K562 (cell line): ENCODE measurements around the gene CLIC3. TPM values are rescaled to one million over a fixed set of nuclear protein-coding genes. Genes with fewer than 3 reads are reported as not detected.

Experiments
- ATAC-seq: fragments of 200-7000 bp; cut with Tn5 transposase; 3 replicates; pipeline ENCODE4 v1.9.1; 2020; ENCODE audit warnings: moderate library complexity
- BruUV-seq: library from RNA; stranded (reverse); fragments of 400-500 nt; replicated peaks from 2 replicates; lab custom pipeline; 2021; lab: Mats Ljungman, UMichigan
- CTCF ChIA-PET: fragments of 300-600 bp; formaldehyde crosslinking; extraction: SDS; loops from one replicate; lab custom pipeline; 2021; ENCODE audit warnings: low intra/inter-chr PET ratio; lab: Yijun Ruan, JAX
- POLR2A ChIA-PET: fragments of 300-600, 350-650 bp; sonication (Branson Sonifier 250); formaldehyde crosslinking; extraction: SDS; loops from one replicate; lab custom pipeline; 2021; ENCODE audit warnings: antibody characterized with exemption, inconsistent platforms; lab: Yijun Ruan, JAX
- DNase-seq, 4 experiments: peaks; one replicate each; pipeline versions ENCODE4 v3.0.0 to v3.0.0-alpha.2; 2011 to 2018; ENCODE audit warnings: low spot score in 3 of 4, mixed read lengths in 3 of 4; ENCODE audit errors: extremely low read depth in 1 of 4
- FAIRE-seq: peaks from 2 replicates; lab custom pipeline; 2011; peaks lifted over from hg19 to GRCh38; lab: Jason Lieb, UNC
- H2AFZ ChIP-seq: 2 replicates; pipeline ENCODE4 v1.6.0; 2011; ENCODE audit warnings: low read depth, low read length, control low read depth, inconsistent platforms
- H3K27ac ChIP-seq: fragments of 200-600 bp; 3 replicates; pipeline ENCODE4 v1.8.0; 2011; ENCODE audit warnings: low read depth, mild to moderate bottlenecking, control low read depth, inconsistent platforms, low read length, moderate library complexity, mixed read lengths; ENCODE audit errors: extremely low read depth
- H3K27me3 ChIP-seq, 2 experiments: fragments of 300-600 bp in 1 of 2; 2 replicates in 1 of 2; 3 replicates in 1 of 2; pipeline versions ENCODE4 v1.6.0 to v1.8.0; 2011; ENCODE audit warnings: inconsistent platforms in 2 of 2, low read length in 2 of 2, mild to moderate bottlenecking in 1 of 2, mixed read lengths in 1 of 2, moderate library complexity in 1 of 2; ENCODE audit not compliant: control insufficient read depth in 2 of 2, insufficient read depth in 2 of 2
- H3K36me3 ChIP-seq: fragments of 300-600 bp; 3 replicates; pipeline ENCODE4 v1.8.0; 2011; ENCODE audit warnings: mild to moderate bottlenecking, low read length, inconsistent platforms; ENCODE audit not compliant: control insufficient read depth, insufficient read depth
- H3K4me1 ChIP-seq, 2 experiments: fragments of 200-600 bp in 1 of 2; replicated peaks in 1 of 2; 2 replicates in 1 of 2; 3 replicates in 1 of 2; pipeline versions ENCODE4 v1.5.1 to v1.8.0; 2011; ENCODE audit warnings: inconsistent platforms in 2 of 2, low read length in 2 of 2, mild to moderate bottlenecking in 1 of 2, mixed read lengths in 1 of 2, moderate library complexity in 1 of 2; ENCODE audit not compliant: control insufficient read depth in 2 of 2, insufficient read depth in 2 of 2
- H3K4me2 ChIP-seq: 2 replicates; pipeline ENCODE4 v1.6.1; 2011; ENCODE audit warnings: low read length, control low read depth, inconsistent platforms, mixed read lengths; ENCODE audit not compliant: insufficient read depth
- H3K4me3 ChIP-seq: fragments of 200-600 bp; sonication (generic), shearing (Covaris generic); 2 replicates; pipeline ENCODE4 v1.5.1; 2016; ENCODE audit warnings: control low read depth, inconsistent platforms
- H3K79me2 ChIP-seq: fragments of 200-600 bp; 3 replicates; pipeline ENCODE4 v1.8.0; 2011; ENCODE audit warnings: low read length, inconsistent platforms; ENCODE audit not compliant: control insufficient read depth, insufficient read depth
- H3K9ac ChIP-seq, 2 experiments: 2 replicates each; pipeline versions ENCODE4 v1.6.0 to v1.6.1; 2011; ENCODE audit warnings: low read depth in 2 of 2, low read length in 2 of 2, control low read depth in 1 of 2, inconsistent platforms in 1 of 2, mild to moderate bottlenecking in 1 of 2, mixed read lengths in 1 of 2; ENCODE audit not compliant: insufficient read depth in 1 of 2
- H3K9me1 ChIP-seq: one replicate; pipeline ENCODE4 v1.6.0; 2011; ENCODE audit warnings: inconsistent platforms, mild to moderate bottlenecking, low read length, moderate library complexity; ENCODE audit not compliant: control insufficient read depth, insufficient read depth
- H3K9me3 ChIP-seq: replicated peaks from 2 replicates; pipeline ENCODE4 v1.5.1; 2011; ENCODE audit warnings: low read depth, low read length, inconsistent platforms; ENCODE audit not compliant: control insufficient read depth, insufficient read depth
- H4K20me1 ChIP-seq: replicated peaks from 2 replicates; pipeline ENCODE4 v1.6.1; 2011; ENCODE audit warnings: low read length, inconsistent platforms, mixed read lengths; ENCODE audit not compliant: control insufficient read depth, insufficient read depth
- CBFB ChIP-seq: sonication (generic); formaldehyde crosslinking; IDR thresholded peaks from 2 replicates; pipeline ENCODE4 v1.4.0; 2020; ENCODE audit warnings: mild to moderate bottlenecking, missing genetic modification reagents
- CEBPZ ChIP-seq: fragments of 150-350 bp; IDR thresholded peaks from 2 replicates; pipeline ENCODE4 v1.6.1; 2014; ENCODE audit warnings: low read depth, mild to moderate bottlenecking, low read length, borderline replicate concordance
- ELF2 ChIP-seq: fragments of 250-450 bp; sonication (Bioruptor Pico); IDR thresholded peaks from 2 replicates; pipeline ENCODE4 v1.5.0; 2021; ENCODE audit warnings: mild to moderate bottlenecking
- FIP1L1 ChIP-seq: fragments of 200-400 bp; formaldehyde crosslinking; IDR thresholded peaks from 2 replicates; pipeline ENCODE4 v1.6.1; 2018; ENCODE audit warnings: mild to moderate bottlenecking, low read depth, low read length; ENCODE audit not compliant: poor library complexity, severe bottlenecking
- HDAC6 ChIP-seq: IDR thresholded peaks from 2 replicates; pipeline ENCODE4 v1.6.1; 2012; ENCODE audit warnings: low read depth, mild to moderate bottlenecking, control low read depth, inconsistent platforms, low read length, moderate library complexity
- KLF1 ChIP-seq: fragments of 450-650 bp; IDR thresholded peaks from 2 replicates; pipeline ENCODE4 v1.6.1; 2016; ENCODE audit warnings: missing genetic modification characterization, missing compliant biosample characterization
- MCM2 ChIP-seq: fragments of 450-650 bp; IDR thresholded peaks from 2 replicates; pipeline ENCODE4 v1.6.1; 2017; ENCODE audit warnings: low read depth, mild to moderate bottlenecking
- NFYB ChIP-seq: IDR thresholded peaks from 2 replicates; pipeline ENCODE4 v1.6.1; 2011; ENCODE audit warnings: mild to moderate bottlenecking, moderate library complexity; ENCODE audit not compliant: insufficient read length; ENCODE audit errors: extremely low read depth
- RBBP5 ChIP-seq: fragments of 200-600 bp; sonication (generic); IDR thresholded peaks from 2 replicates; pipeline ENCODE4 v1.6.1; 2012; ENCODE audit warnings: borderline replicate concordance, mild to moderate bottlenecking, low read length, control low read depth, inconsistent platforms; ENCODE audit not compliant: insufficient read depth, poor library complexity, severe bottlenecking
- ZKSCAN1 ChIP-seq: fragments of 150-350 bp; IDR thresholded peaks from 2 replicates; pipeline ENCODE4 v1.6.1; 2016; ENCODE audit warnings: low read depth, low read length
- ZKSCAN8 ChIP-seq: fragments of 200-800 bp; sonication (Bioruptor generic); IDR thresholded peaks from 2 replicates; pipeline ENCODE4 v1.6.1; 2016; ENCODE audit warnings: missing genetic modification characterization, missing compliant biosample characterization
- ZNF224 ChIP-seq: sonication (generic); formaldehyde crosslinking; IDR thresholded peaks from 2 replicates; pipeline ENCODE4 v1.8.0; 2022; ENCODE audit warnings: mild to moderate bottlenecking, missing genetic modification reagents
- ZNF398 ChIP-seq: fragments of 250-450 bp; sonication (Bioruptor Pico); IDR thresholded peaks from 2 replicates; pipeline ENCODE4 v1.8.0; 2021; ENCODE audit warnings: moderate library complexity, mild to moderate bottlenecking, inconsistent platforms
- ZNF586 ChIP-seq: fragments of 450-650 bp; formaldehyde crosslinking; conservative IDR thresholded peaks from 2 replicates; pipeline ENCODE4 v1.4.0; 2020; ENCODE audit warnings: mild to moderate bottlenecking, moderate library complexity
- ZNF639 ChIP-seq, 2 experiments: fragments of 200-800 bp in 1 of 2; sonication (Bioruptor generic) in 1 of 2; sonication (generic) in 1 of 2; formaldehyde crosslinking in 1 of 2; IDR thresholded peaks in 1 of 2; conservative IDR thresholded peaks in 1 of 2; 2 replicates each; pipeline versions ENCODE4 v1.5.0 to v1.6.1; 2016 to 2020; ENCODE audit warnings: missing compliant biosample characterization in 1 of 2, missing genetic modification characterization in 1 of 2, missing genetic modification reagents in 1 of 2
- ZNF76 ChIP-seq: fragments of 250-450 bp; sonication (Bioruptor Pico); IDR thresholded peaks from 2 replicates; pipeline ENCODE4 v1.4.0; 2020; ENCODE audit warnings: mild to moderate bottlenecking, moderate library complexity, borderline replicate concordance
- WGBS: fragments of 100-300 bp; shearing (Covaris generic); methylation state at CpG from one replicate; pipeline ENCODE4 v1.1.6; 2016; ENCODE audit warnings: low coverage, mixed read lengths; ENCODE audit not compliant: insufficient coverage; ENCODE audit errors: missing lambda C conversion rate; 5-methylcytosine and 5-hydroxymethylcytosine counted together
- in situ Hi-C: fragments of 300-500 bp; cut with MboI; formaldehyde crosslinking; loops from 4 replicates; pipeline ENCODE4 v1.15.0; 2018; ENCODE audit warnings: inconsistent platforms, mixed read lengths
- intact Hi-C: fragments of 100-400 bp; cut with micrococcal nuclease; formaldehyde crosslinking; loops from 2 replicates; pipeline ENCODE4 v1.14.2; 2022
- polyA plus RNA-seq, 8 experiments: library from polyadenylated mRNA; depleted of rRNA in 4 of 8; stranded (reverse) in 5 of 8; unstranded in 3 of 8; fragments of >200 nt; fragmentation: Nextera tagmentation in 2 of 8; fragmentation: Illumina TruSeq in 1 of 8; extraction: Ambion mirVana in 2 of 8; extraction: Trizol in 1 of 8; gene quantifications; 2 replicates each; pipeline versions ENCODE4 v1.2.1 to v1.2.3, GENCODE V29; 2011 to 2014; ENCODE audit warnings: inconsistent platforms in 1 of 8, missing spikeins in 1 of 8
- total RNA-seq, 7 experiments: library from RNA; depleted of rRNA in 6 of 7; stranded (reverse); fragments of >200 nt in 6 of 7; fragmentation: Illumina TruSeq in 2 of 7; extraction: Trizol in 2 of 7; gene quantifications; 2 replicates each; pipeline versions ENCODE4 v1.2.1 to v1.2.3, GENCODE V29; 2011 to 2021; ENCODE audit warnings: low replicate concordance in 1 of 7

The CLIC3 gene
- total and polyA plus RNA-seq, 9 of the 15 experiments (the other 6 are each of a cell fraction or from before 2014, with no cell fraction given): 0.27 to 0.29 TPM; not detected in 7

- peak overlapping the region; percentile 18; the same call in 1 of the 2 replicates for H3K4me2 ChIP-seq
- peak overlapping the region in 1 of 2 experiments; percentile 11; a peak in 2 of 4 replicates for H3K9ac ChIP-seq
- 97% methylated on average over 6 of the region's 23 CpGs for WGBS
- in situ Hi-C loops (no loop called here), intact Hi-C loops (no loop called here)
- H4K20me1 ChIP-seq: 0 out of 2 replicates have a peak, but pooled peaks cover 5% of the 10 kb centered on the region
- H3K79me2 ChIP-seq: peaks cover 3% of the 10 kb centered on the region; the same call in 1 of the 3 replicates
- no peaks in the 10 kb centered on the region for H3K9me3 ChIP-seq
- H3K27me3 ChIP-seq: no peaks in the 10 kb centered on the region
- FAIRE-seq: no peak
- no peak for DNase-seq
- POLR2A ChIA-PET: interaction anchor here (0.6 to 1.1 kb wide), 5 partner anchors 12 to 1574 kb away, joined by 3 to 4 read pairs (median 3); partner anchors contain the start of gene PTGDS
- H3K27ac ChIP-seq: no peak overlapping the region
- H3K4me1 ChIP-seq: peaks cover 8 to 91% of the 10 kb centered on the region in 2 experiments
- CTCF ChIA-PET: no interaction called here
- ATAC-seq: no peak
- H2AFZ ChIP-seq: no peak overlapping the region
- BruUV-seq: no TSS peak
- no peaks in the 10 kb centered on the region for H3K36me3 ChIP-seq
- no peaks in the 10 kb centered on the region for H3K9me1 ChIP-seq
- no peak overlapping the region for H3K4me3 ChIP-seq
- TF ChIP-seq ZNF76: no peak
- TF ChIP-seq MCM2: no peak
- no peak for TF ChIP-seq KLF1 (tag)
- TF ChIP-seq RBBP5: peak; percentile 21
- no peak for TF ChIP-seq CEBPZ
- TF ChIP-seq NFYB: no peak
- TF ChIP-seq ZNF398: no peak
- 0 out of 2 replicates have a peak, but pooled peaks have one; percentile 49 for TF ChIP-seq ZNF224 (CRISPR knock-in tag)
- no peak for TF ChIP-seq ZKSCAN8 (CRISPR knock-in tag)
- TF ChIP-seq CBFB: no peak
- no peak for TF ChIP-seq ZNF586 (CRISPR knock-in tag)
- TF ChIP-seq FIP1L1: peak; percentile 7
- no peak for TF ChIP-seq HDAC6
- no peak for TF ChIP-seq ZKSCAN1
- no peak for TF ChIP-seq ZNF639 (CRISPR knock-in tag; conservative IDR thresholded peaks at IDR 0.05 in 1 of 2, IDR thresholded peaks at IDR 0.05 in 1 of 2)
- TF ChIP-seq ELF2: no peak
These were observed 26.3 kb upstream of the CLIC3 start for GRCh38 chr9:137022662-137023008.
